Panc1 (cell line): ENCODE measurements around the gene ZNF511.

ENCODE experiments used
- POLR2AphosphoS5 ChIP-seq: IDR thresholded peaks from 2 replicates; pipeline ENCODE4 v1.6.1; 2012; ENCODE audit warnings: mild to moderate bottlenecking, low read depth, low read length, moderate library complexity
- TCF7L2 ChIP-seq: IDR thresholded peaks from 2 replicates; pipeline ENCODE4 v1.6.1; 2011; ENCODE audit warnings: mild to moderate bottlenecking, low read depth, low read length, inconsistent platforms
- TF ChIP-seq, protein P1 (sequence below): fragments of 450-650 bp; IDR thresholded peaks from 2 replicates; pipeline ENCODE4 v1.5.1; 2017; ENCODE audit warnings: mild to moderate bottlenecking
- TF ChIP-seq, protein P2 (sequence below), 2 experiments: IDR thresholded peaks; 2 replicates each; pipeline ENCODE4 v1.6.1; 2011 to 2012; ENCODE audit warnings: low read depth in 2 of 2, control low read depth in 1 of 2, low read length in 1 of 2, mild to moderate bottlenecking in 1 of 2, moderate library complexity in 1 of 2; ENCODE audit not compliant: insufficient read depth in 1 of 2

DNA sequence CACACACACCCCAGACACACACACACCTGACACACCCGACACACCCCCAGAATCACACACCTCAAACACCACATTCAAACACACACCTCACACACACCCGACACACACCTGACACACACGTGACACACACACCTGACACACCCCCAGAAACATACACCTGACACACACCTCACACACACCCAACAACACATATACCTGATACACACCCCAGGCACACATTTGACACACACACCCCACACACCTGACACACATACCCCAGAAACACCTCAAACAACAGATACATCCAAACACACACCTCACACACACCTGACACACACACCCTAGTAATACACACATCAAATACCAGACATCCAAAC, 28.6 kb downstream of the ZNF511 start:
- TF ChIP-seq, protein P1, sequence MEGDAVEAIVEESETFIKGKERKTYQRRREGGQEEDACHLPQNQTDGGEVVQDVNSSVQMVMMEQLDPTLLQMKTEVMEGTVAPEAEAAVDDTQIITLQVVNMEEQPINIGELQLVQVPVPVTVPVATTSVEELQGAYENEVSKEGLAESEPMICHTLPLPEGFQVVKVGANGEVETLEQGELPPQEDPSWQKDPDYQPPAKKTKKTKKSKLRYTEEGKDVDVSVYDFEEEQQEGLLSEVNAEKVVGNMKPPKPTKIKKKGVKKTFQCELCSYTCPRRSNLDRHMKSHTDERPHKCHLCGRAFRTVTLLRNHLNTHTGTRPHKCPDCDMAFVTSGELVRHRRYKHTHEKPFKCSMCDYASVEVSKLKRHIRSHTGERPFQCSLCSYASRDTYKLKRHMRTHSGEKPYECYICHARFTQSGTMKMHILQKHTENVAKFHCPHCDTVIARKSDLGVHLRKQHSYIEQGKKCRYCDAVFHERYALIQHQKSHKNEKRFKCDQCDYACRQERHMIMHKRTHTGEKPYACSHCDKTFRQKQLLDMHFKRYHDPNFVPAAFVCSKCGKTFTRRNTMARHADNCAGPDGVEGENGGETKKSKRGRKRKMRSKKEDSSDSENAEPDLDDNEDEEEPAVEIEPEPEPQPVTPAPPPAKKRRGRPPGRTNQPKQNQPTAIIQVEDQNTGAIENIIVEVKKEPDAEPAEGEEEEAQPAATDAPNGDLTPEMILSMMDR = no peak
- TF ChIP-seq POLR2AphosphoS5 (no peak), TCF7L2 (no peak)
- TF ChIP-seq, protein P2, sequence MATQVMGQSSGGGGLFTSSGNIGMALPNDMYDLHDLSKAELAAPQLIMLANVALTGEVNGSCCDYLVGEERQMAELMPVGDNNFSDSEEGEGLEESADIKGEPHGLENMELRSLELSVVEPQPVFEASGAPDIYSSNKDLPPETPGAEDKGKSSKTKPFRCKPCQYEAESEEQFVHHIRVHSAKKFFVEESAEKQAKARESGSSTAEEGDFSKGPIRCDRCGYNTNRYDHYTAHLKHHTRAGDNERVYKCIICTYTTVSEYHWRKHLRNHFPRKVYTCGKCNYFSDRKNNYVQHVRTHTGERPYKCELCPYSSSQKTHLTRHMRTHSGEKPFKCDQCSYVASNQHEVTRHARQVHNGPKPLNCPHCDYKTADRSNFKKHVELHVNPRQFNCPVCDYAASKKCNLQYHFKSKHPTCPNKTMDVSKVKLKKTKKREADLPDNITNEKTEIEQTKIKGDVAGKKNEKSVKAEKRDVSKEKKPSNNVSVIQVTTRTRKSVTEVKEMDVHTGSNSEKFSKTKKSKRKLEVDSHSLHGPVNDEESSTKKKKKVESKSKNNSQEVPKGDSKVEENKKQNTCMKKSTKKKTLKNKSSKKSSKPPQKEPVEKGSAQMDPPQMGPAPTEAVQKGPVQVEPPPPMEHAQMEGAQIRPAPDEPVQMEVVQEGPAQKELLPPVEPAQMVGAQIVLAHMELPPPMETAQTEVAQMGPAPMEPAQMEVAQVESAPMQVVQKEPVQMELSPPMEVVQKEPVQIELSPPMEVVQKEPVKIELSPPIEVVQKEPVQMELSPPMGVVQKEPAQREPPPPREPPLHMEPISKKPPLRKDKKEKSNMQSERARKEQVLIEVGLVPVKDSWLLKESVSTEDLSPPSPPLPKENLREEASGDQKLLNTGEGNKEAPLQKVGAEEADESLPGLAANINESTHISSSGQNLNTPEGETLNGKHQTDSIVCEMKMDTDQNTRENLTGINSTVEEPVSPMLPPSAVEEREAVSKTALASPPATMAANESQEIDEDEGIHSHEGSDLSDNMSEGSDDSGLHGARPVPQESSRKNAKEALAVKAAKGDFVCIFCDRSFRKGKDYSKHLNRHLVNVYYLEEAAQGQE (IDR thresholded peaks at IDR 0.05; ENCODE audit: insufficient read depth in 1 of 2, low read depth in 2 of 2, low read length in 1 of 2) = no peak
